HG03097 (cell line): ENCODE data around the gene EIF2S1.
"Not testable (repeated sequence)": the region's sequence is repeated elsewhere in the genome, so short reads cannot be mapped to it uniquely, and the experiment has no call there.

Experiments
- ATAC-seq: cut with Tn5 transposase; IDR thresholded peaks from one replicate; pipeline ENCODE4 v1.9.1; 2021; ENCODE audit not compliant: unreplicated experiment, low FRiP score

The EIF2S1 gene

GRCh38 chr14:67409461-67409860, 49.3 kb downstream of the EIF2S1 start:
- no peak for ATAC-seq

DNA sequence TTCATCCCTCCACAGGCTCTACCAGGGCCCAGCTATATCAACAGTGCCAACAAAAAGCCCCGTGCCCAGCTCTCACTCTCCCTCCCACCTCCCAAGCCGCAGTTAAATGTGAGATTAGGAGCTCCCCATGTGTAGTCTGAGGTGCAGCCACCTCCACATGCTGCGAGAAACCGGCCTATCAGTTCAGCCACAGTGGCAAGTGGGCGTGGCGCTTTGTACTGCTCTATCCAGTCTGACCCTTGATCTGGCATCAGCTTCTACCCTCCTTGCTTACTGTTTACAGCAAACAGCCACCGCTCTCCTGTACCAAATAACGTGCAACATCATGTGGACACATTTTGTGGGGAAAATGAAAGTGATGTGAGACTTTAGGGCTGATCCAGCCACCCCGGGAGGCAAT, 50.2 kb downstream of the EIF2S1 start:
- no peak for ATAC-seq

- no peak for ATAC-seq
These were observed 51.2 kb downstream of the EIF2S1 start for GRCh38 chr14:67411370-67411769.

GRCh38 chr14:67411820-67412421, 51.8 kb downstream of the EIF2S1 start, which contains the start of gene PLEK2:
PLEK2 (minus strand) TSS chr14:67412165; CDS start chr14:67412059, 106 bp downstream.
- no peak for ATAC-seq

DNA sequence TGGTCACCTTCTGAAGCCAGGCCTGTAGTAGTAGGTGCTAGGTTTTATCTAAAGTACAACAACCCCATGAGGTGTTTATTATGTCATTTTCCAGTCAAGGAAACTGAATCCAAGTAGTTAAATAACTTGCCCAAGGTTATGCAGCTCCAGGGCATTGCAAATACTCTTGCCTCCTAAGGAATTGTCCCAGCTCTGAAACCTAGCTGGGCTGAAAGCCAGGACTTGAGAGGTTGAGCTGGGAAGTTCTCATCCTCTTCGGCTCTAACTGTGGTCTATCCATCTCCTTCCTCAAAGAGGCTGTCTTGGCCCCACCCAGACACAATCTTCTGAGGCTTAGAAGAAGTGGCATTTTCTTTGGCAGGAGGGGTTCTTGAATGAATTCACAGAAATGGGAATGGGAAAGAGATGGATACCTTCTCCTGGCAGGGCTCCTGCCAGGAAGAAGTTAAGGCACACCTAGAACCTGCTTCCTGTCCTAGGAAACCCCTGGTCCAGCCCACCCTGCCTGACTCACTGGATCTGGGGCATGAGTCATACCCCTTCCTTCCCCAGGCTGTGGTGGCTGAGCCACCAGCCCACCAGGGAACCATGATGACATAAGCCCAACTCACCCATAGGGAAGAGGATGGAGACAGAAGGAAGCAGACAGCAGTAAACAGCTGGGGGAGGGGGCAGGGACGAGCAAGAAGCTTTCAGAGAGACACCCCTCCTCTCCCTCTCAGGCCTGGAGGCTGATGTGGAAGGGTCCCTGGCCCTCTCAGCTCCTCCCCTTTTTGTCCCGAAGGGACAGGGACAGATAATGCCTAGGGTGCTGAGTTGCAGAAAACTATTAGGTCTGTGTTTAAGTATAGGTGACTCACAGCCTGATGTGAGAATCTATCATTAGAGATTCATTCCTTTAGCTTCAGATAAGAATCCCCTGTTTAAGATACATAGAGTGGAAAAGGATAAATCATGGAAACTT, 54.0 kb downstream of the EIF2S1 start:
- ATAC-seq: no peak

- not testable (repeated sequence) for ATAC-seq
These were observed 55.5 kb downstream of the EIF2S1 start for GRCh38 chr14:67415610-67416009.

DNA sequence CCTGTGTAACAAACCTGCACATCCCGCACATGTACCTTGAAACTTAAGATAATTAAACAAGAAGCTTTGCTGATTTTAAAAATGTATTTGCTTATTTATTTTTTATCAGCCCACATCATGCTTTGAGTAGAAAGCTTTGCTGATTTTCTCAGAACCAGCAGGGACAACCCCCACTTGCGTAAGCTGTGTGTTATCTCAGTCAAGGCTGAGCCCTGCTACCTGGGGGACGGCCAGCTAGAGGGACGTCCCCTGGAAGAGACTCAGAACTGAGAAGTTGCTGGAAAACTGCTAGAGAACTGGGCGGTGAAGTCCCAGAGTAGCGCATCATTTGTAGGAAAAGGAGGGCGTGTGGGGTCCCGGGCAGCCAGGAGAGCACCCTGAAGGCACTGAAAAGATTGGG, 56.0 kb downstream of the EIF2S1 start:
- no peak for ATAC-seq

DNA sequence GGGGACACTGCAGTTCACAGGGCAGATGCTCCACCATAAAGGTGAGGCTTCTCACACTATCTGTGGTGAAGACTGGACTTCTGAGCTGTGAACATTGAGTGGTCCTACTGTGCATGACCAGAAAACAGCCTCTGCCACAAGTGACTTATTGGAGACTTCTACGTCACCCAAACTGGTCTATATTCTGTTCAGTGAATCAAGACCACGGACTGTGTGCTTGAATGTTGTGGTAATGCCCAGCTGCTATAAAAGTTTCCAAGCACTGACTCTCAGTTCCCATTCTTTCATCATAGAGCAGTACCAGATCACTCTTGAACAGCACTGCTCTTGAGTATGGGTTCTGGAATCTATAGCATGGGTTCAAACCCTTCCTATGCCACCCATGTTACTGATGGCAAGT, 56.7 kb downstream of the EIF2S1 start:
- ATAC-seq: no peak

- no peak for ATAC-seq
These were observed 57.5 kb downstream of the EIF2S1 start for GRCh38 chr14:67417633-67418032.

- ATAC-seq: no peak
These were observed 58.5 kb downstream of the EIF2S1 start for GRCh38 chr14:67418401-67419191.

DNA sequence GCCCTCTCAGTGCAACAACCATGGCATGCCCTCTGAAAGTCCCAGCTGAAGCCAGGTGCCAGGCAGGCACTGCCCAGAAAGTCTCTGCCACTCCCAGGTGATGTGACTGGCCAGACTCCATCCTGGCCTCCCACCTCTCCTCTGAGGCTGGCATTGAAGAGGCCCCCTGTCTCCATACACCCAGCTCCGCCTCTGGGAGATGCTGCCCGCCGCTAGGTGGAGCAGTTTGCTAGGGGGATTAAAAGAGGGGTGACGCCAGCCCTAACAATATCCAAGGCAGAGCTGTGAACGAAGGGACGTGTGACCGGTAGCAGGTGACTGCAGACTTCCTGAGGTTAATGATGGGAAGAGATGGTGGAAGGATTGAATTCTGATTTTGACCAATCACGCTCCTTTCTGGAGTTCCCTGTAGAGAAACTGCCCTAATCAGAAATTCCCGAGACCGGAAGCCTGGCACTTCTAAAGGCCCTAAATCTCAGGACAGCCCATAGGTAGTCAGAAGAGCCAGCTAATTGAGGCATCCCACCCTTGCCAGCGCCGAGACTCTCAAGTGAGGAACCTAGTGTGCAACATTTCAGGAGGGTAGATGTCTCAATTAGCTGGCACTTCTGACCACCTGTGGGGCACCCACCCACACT, 60.1 kb downstream of the EIF2S1 start:
- no peak for ATAC-seq

DNA sequence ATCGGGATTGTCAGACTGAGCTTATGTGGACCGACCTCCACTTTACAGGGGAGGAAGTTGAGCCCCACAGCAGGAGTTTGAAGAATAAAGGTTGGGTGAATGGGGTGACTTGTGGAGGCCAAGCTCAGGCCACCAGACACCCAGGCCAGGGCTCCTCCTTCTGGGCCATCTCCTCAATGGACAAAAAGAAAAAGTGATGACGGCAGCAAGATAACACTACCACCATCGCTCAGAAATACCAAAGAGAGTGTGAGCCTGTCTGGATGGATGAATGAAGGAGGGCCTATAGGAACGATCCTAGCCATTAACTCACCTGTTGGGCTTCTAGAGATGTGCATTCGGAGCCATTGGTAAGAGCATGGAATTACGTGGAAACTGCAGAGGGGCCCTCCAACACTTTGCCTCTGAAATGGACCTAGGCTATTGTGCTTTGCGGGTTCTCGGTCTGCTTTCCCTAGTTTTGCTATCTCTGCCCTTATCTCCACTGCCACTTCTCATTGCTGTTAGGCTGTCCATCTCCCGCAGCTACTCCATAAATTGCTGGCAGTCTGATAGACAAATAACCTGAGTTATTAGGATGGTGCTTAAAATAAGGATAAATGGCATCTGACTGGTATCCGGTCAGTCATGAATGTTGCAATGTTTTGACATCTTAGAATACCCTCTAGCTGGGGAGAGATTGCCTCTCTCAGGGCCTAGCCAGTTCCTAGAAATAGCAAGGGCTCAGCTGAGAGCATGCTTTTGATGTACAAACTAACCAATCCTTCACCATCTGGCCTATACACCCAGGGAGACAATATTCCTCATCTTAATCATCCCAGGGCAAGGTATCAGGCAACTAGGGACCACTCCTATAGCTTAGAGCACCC, 61.5 kb downstream of the EIF2S1 start:
- ATAC-seq: no peak

GRCh38 chr14:67423424-67423823, 63.3 kb downstream of the EIF2S1 start:
- no peak for ATAC-seq

- no peak for ATAC-seq
These were observed 64.4 kb downstream of the EIF2S1 start for GRCh38 chr14:67424539-67424938.

- ATAC-seq: no peak
These were observed 65.5 kb downstream of the EIF2S1 start for GRCh38 chr14:67425608-67426007.

GRCh38 chr14:67426161-67426560, 66.0 kb downstream of the EIF2S1 start:
- no peak for ATAC-seq

DNA sequence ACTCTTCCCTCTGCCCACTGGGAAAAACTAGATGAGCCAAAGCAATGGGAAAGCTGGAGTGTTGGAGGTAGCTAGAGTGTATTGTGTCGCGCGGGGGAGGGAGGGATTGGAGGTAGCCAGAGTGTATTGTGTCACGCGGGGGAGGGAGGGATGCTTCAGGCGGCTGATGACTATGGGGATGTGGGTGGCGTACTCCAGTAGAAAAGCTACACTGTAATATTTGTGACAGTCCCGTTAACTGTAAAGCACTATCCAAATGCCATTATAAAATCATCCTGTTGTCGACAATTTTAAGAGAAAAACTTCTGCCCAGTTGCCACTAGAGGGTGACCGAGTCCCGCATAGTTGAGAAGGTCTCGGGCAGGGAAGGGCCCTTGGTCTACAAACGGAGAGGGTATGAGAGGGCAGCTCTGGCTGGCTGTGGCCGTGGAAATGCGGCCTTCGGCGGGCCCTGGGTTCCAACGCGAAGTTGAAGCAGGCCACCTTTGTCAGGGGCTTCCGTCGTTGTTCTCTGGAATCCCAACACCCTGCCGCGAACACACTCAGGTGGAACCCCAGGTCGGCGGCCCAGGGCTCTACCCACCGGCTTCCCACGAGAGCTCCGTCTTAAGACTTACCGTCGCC, 67.0 kb downstream of the EIF2S1 start:
- peak; percentile 56 for ATAC-seq

DNA sequence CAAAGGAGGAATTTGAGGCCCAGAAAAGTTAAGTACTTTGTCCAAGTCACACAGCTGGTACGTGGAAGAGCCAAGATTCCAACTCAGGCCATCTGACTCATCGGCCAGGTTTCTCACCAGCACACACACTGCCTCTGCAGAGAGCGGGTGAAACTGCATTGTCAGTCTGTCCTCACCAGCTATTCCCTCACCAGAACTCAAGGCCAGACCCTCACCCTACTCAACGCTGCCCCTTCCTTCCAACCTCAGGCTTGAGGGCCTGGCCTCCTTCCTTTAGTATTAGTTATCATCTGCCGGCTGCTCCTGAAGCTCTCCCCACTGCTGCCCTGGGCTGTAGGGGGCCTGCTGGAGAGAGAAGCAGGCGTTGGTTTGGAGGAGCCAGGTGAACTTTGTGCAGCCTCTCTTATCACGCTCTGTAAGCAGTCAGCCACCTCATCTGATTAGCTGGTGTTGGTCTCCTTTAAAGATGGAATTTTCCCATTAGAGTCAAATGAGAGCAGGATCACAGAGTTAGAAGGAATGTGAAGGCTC, 68.4 kb downstream of the EIF2S1 start:
- ATAC-seq: no peak
